ENCODE results near the gene DSCAML1.

The DSCAML1 gene

GRCh38 chr11:117646411-117646810 lies 150.6 kb downstream of the DSCAML1 start:
- no peak for DNase-seq (ENCODE audit: extremely low read depth, low read depth)
- TF ChIP-seq, protein P1, sequence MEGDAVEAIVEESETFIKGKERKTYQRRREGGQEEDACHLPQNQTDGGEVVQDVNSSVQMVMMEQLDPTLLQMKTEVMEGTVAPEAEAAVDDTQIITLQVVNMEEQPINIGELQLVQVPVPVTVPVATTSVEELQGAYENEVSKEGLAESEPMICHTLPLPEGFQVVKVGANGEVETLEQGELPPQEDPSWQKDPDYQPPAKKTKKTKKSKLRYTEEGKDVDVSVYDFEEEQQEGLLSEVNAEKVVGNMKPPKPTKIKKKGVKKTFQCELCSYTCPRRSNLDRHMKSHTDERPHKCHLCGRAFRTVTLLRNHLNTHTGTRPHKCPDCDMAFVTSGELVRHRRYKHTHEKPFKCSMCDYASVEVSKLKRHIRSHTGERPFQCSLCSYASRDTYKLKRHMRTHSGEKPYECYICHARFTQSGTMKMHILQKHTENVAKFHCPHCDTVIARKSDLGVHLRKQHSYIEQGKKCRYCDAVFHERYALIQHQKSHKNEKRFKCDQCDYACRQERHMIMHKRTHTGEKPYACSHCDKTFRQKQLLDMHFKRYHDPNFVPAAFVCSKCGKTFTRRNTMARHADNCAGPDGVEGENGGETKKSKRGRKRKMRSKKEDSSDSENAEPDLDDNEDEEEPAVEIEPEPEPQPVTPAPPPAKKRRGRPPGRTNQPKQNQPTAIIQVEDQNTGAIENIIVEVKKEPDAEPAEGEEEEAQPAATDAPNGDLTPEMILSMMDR (IDR thresholded peaks at IDR 0.05; ENCODE audit: low read depth, low read length) = no peak

DNA sequence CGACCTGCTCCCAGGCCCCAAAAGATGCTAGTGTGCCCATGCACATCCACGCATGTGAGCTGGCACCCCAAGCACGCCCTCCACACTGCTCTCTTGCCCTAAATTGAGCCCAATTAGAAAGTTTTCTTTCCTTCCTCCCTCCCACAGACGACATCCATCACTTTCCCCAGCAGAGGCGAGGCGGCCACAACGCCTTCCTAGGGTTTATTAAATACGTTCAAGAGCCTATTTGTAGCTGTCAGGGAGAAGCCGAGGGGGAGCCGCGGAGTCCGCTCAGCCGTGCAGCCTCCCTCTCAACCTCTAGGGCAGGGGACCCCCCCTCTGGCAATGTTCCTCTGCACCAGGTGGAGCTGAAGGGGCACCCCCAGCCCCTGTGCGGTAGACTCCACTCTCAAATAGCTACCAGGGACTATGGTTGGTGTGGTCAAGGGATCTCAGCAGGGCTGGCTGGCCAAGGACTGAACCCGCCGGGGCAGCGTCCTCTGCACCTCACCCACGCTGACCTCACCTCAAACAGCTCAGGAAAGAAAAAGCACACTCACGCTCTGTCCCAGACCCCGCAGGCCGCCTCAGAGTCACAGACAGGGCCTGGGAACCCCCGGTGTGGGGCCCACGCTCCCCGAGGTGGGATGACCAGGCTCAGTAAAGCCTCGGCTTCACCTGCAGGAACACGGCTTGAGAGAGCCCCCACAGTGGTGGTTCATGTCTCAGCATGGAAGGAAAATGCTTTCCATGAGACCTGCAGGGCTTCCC lies 152.4 kb downstream of the DSCAML1 start:
- no peak for DNase-seq (ENCODE audit: extremely low read depth, low read depth)
- TF ChIP-seq, protein P1 (IDR thresholded peaks at IDR 0.05; ENCODE audit: low read depth, low read length) = no peak

- no peak for DNase-seq (ENCODE audit: extremely low read depth, low read depth)
- TF ChIP-seq, protein P1 (IDR thresholded peaks at IDR 0.05; ENCODE audit: low read depth, low read length) = no peak
These were observed 153.3 kb downstream of the DSCAML1 start for GRCh38 chr11:117643606-117644300.

DNA sequence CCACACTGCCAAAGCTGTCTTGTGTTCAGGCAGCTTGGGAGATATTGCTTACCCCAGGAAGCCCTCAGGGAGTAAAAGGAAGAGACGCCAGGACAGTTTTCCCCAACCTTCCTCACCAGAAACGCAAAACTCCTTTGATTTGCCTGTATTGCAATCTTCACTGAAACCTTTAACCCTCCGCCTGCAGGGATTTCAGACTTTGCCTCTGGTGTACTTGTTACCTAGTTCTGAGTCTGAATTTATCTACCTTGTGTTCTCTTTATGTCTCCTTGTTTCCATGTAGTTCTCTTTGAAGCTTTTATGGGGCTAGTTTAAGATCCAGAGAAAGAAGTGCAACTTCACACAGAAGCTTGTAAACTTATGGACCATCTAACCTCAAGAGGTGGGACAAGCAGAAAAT lies 154.2 kb downstream of the DSCAML1 start:
- TF ChIP-seq, protein P1 (IDR thresholded peaks at IDR 0.05; ENCODE audit: low read depth, low read length) = no peak
- DNase-seq (ENCODE audit: extremely low read depth, low read depth) = no peak

GRCh38 chr11:117642396-117642795 lies 154.6 kb downstream of the DSCAML1 start:
- DNase-seq (ENCODE audit: extremely low read depth, low read depth) = no peak
- TF ChIP-seq, protein P1 (IDR thresholded peaks at IDR 0.05; ENCODE audit: low read depth, low read length) = no peak

GRCh38 chr11:117641008-117641915 lies 155.8 kb downstream of the DSCAML1 start:
- TF ChIP-seq, protein P1 (IDR thresholded peaks at IDR 0.05; ENCODE audit: low read depth, low read length) = no peak
- DNase-seq (ENCODE audit: extremely low read depth, low read depth) = no peak
